ENCODE results near the gene SHPK.

DNA sequence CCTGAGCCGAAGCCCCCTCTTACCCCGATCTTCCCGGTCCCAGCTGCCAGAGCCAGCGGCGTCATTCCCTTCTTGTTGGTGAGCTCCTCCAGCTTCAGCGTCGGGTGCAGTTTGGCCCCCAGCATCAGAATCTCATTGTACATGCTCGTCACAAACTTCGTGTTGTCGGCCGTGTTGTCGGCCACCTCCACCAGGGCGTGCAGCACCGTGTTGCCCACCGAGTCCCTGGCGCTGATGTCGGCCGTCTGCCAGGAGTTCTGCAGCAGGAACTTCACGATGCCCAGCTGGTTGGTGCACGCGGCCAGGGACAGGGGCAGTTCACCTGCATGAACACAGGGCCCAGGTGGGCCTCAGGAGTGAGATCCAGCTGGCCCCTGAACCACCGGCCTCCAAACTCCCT, 46.3 kb downstream of the SHPK start:
- TF ChIP-seq, protein P1, sequence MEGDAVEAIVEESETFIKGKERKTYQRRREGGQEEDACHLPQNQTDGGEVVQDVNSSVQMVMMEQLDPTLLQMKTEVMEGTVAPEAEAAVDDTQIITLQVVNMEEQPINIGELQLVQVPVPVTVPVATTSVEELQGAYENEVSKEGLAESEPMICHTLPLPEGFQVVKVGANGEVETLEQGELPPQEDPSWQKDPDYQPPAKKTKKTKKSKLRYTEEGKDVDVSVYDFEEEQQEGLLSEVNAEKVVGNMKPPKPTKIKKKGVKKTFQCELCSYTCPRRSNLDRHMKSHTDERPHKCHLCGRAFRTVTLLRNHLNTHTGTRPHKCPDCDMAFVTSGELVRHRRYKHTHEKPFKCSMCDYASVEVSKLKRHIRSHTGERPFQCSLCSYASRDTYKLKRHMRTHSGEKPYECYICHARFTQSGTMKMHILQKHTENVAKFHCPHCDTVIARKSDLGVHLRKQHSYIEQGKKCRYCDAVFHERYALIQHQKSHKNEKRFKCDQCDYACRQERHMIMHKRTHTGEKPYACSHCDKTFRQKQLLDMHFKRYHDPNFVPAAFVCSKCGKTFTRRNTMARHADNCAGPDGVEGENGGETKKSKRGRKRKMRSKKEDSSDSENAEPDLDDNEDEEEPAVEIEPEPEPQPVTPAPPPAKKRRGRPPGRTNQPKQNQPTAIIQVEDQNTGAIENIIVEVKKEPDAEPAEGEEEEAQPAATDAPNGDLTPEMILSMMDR (IDR thresholded peaks at IDR 0.05; ENCODE audit: low read length), result no peak
- TF ChIP-seq EZH2 (IDR thresholded peaks at IDR 0.05; ENCODE audit: borderline replicate concordance, low read length), result no peak

Measured in OCI-LY1 (cell line).